Subcutaneous adipose tissue (tissue), 4 donors: Measurements from ENCODE around the gene LRIT1. TPM values are rescaled to one million over a fixed set of nuclear protein-coding genes. Genes with fewer than 3 reads are reported as not detected.

ENCODE experiments used
- total RNA-seq, 4 donors: library from RNA; depleted of rRNA; stranded (reverse); fragments of >200 nt; gene quantifications; one replicate each; pipeline ENCODE4 v1.1.0, GENCODE V29; 2016
- TF ChIP-seq, protein P1 (sequence below): fragments of 450-650 bp; IDR thresholded peaks from one replicate; pipeline ENCODE4 v1.5.1; 2016; ENCODE audit warnings: low read depth, mild to moderate bottlenecking, control low read depth, antibody characterized with exemption, moderate library complexity

LRIT1 gene, protein sequence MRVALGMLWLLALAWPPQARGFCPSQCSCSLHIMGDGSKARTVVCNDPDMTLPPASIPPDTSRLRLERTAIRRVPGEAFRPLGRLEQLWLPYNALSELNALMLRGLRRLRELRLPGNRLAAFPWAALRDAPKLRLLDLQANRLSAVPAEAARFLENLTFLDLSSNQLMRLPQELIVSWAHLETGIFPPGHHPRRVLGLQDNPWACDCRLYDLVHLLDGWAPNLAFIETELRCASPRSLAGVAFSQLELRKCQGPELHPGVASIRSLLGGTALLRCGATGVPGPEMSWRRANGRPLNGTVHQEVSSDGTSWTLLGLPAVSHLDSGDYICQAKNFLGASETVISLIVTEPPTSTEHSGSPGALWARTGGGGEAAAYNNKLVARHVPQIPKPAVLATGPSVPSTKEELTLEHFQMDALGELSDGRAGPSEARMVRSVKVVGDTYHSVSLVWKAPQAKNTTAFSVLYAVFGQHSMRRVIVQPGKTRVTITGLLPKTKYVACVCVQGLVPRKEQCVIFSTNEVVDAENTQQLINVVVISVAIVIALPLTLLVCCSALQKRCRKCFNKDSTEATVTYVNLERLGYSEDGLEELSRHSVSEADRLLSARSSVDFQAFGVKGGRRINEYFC
- total RNA-seq, result not detected

- TF ChIP-seq, protein P1, sequence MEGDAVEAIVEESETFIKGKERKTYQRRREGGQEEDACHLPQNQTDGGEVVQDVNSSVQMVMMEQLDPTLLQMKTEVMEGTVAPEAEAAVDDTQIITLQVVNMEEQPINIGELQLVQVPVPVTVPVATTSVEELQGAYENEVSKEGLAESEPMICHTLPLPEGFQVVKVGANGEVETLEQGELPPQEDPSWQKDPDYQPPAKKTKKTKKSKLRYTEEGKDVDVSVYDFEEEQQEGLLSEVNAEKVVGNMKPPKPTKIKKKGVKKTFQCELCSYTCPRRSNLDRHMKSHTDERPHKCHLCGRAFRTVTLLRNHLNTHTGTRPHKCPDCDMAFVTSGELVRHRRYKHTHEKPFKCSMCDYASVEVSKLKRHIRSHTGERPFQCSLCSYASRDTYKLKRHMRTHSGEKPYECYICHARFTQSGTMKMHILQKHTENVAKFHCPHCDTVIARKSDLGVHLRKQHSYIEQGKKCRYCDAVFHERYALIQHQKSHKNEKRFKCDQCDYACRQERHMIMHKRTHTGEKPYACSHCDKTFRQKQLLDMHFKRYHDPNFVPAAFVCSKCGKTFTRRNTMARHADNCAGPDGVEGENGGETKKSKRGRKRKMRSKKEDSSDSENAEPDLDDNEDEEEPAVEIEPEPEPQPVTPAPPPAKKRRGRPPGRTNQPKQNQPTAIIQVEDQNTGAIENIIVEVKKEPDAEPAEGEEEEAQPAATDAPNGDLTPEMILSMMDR, result no peak
Observed at GRCh38 chr10:84241185-84241790, at the start of gene LRIT1. TSS of gene LRIT1 (minus strand) at chr10:84241546. CDS start at chr10:84241439, 107 bp downstream.

DNA sequence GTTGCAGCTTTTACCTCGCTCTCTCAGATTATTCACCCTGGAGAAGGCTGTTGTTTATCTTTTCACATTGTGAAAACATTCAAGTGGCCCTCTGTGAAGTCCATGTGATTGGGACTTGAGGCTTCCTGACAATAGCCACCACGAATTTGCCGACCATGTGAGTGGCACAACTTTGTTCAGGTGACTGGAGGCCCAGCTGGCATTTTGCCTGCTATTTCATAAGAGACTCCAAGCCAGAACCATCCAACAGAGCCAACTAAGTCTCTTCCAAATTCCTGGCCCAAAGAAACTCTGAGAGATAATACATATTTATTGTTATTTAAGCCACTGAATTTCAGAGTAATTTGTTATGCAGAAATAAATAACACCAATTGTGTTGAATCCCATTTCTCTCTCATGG lies 48.9 kb upstream of the LRIT1 start:
- TF ChIP-seq, protein P1, result no peak

DNA sequence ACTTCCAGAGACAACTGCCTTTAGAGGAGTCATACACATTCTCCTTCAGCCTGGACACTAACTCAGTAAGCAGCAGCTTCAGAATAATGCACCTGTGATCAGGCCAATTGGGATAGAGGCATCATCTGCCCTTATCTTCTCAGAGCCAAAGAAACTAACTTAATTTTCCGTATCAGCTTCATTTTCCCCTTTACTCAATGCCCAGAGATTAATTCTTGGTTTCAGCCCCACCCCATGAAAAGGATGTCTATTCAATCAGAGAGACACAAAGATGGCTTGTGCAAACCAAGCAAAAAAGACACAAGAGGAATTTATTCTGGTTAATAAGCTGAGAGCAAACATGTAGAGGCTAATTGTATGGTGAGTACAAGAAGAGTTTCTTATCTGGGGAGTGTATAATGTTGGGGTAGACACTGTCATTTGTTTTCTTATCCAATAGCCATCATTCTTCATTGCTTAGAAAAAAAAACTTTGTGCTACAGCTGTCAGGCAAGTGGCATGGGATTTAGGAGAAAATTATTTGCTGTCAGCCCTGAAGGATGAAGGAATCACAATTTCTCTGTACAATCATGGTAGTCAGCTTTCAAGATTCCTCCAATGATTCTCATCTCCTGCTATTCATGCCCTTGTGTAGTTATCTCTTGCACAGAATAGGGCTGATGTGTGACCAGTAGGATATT lies 48.3 kb upstream of the LRIT1 start:
- TF ChIP-seq, protein P1, result no peak

DNA sequence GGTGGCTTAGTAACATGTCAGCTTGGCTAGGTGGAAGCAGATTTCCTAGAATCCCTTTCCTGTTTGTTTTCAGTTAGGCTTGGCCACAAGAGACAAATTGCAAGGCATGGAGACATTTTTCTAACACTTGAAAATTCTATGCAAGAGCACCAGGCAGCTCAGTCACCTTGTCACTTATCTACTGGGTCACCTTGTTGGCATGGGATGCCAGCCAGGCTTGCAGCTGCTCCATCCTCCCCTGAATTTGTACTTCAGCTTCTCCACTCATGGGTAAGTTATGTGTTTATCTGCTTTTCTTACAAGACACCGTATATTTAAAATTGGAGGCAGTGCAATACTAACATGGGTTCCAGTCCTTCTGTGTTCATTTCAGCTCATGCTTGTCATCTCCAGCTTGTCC lies 46.8 kb upstream of the LRIT1 start:
- TF ChIP-seq, protein P1, result no peak

GRCh38 chr10:84286695-84287094 lies 45.3 kb upstream of the LRIT1 start:
- TF ChIP-seq, protein P1, result no peak

DNA sequence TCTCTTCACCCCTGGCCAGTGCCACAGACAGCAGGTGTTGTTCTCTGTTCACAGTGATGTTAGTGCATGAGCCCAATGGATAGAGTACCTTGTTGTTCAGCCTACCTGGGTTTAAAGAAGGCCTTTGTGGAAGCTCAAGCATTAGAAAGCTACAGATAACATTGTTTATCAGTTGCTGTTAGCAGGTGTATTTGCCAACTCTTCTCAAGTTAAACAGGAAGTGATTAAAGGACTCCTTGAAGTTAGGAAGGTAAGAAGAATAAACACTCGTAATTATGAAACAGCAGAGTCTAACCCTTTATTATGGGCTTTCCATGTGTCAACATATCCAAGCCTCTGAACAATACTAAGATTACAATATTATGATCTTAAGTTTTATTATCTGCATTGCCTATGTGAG lies 29.4 kb upstream of the LRIT1 start:
- TF ChIP-seq, protein P1, result no peak

DNA sequence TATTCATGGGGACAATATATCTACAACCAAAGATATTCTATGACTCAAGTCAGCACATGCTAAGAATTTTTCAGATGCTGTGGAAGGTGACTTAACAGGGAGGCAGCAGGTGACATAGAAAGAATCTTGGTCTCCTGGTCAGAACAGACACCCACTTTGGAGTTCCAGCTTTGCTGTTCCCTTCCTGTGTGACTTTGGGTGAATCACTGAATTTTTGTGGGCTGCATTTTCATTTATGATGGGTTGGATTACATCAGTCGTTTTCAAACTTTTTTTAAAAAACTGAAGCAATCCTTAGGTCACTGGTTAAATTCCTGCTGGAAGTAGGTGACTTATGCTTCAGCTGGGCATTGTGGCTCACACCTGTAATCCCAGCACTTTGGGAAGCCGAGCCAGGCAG lies 28.4 kb upstream of the LRIT1 start:
- TF ChIP-seq, protein P1, result no peak
